Motor neuron (in vitro differentiated cells): ENCODE results near the gene EPHB2. TPM values are rescaled to one million over a fixed set of nuclear protein-coding genes. Genes with fewer than 3 reads are reported as not detected.

ENCODE experiments used
- ATAC-seq, 8 experiments: fragments of 200-7000 bp; cut with Tn5 transposase; replicated peaks in 6 of 8; 2 replicates each; pipeline ENCODE4 v1.8.0; 2021; ENCODE audit warnings: mild to moderate bottlenecking in 8 of 8, moderate library complexity in 8 of 8
- H3K27ac ChIP-seq, 2 donors: fragments of 250-450 bp; sonication (Bioruptor Pico); 2 replicates each; pipeline ENCODE4 v1.9.0; 2021; ENCODE audit warnings: antibody characterized with exemption in 2 of 2, mild to moderate bottlenecking in 2 of 2, moderate library complexity in 1 of 2
- H3K4me1 ChIP-seq, 2 donors: fragments of 250-450 bp; sonication (Bioruptor Pico); replicated peaks in 1 of 2; 2 replicates each; pipeline ENCODE4 v1.6.1; 2021; ENCODE audit warnings: antibody characterized with exemption in 2 of 2, mild to moderate bottlenecking in 2 of 2, moderate library complexity in 1 of 2
- H3K4me3 ChIP-seq, 5 donors: fragments of 250-450 bp; sonication (Bioruptor Pico); 2 replicates each; pipeline ENCODE4 v1.9.0; 2021; ENCODE audit warnings: antibody characterized with exemption in 5 of 5, mild to moderate bottlenecking in 5 of 5, moderate library complexity in 4 of 5
- WGBS, 10 experiments: fragments of 450-650 bp; shearing (Covaris generic); methylation state at CpG; one replicate each; pipeline ENCODE4 v1.0.0; 2022; 5-methylcytosine and 5-hydroxymethylcytosine counted together
- in situ Hi-C, 9 experiments: fragments of 400-800 bp; cut with MboI; loops; one replicate each; pipeline ENCODE4 v1.15.0; 2021; ENCODE audit warnings: low sequenced_read_pairs in 9 of 9, low pct_unique_long_range_greater_than_20kb in 2 of 9; ENCODE audit not compliant: unreplicated experiment in 9 of 9
- total RNA-seq, 8 experiments: library from RNA; unstranded; fragments of 300-600 nt; gene quantifications; 2 replicates each; pipeline versions ENCODE4 v1.2.3 to v1.2.4, GENCODE V29; 2022

Gene EPHB2
- total RNA-seq, 8 experiments from 2014 or later: 0.42 to 64.1 (median 41.8) TPM

GRCh38 chr1:22963044-22963677 is 252.5 kb downstream of the EPHB2 start:
- no peaks in the 10 kb centered on the region for H3K4me1 ChIP-seq
- no peak overlapping the region for H3K27ac ChIP-seq
- no peak for ATAC-seq
- WGBS, 10 experiments: 20 to 86% (median 73%) methylated on average over 2 to 10 of the region's 10 CpGs; no CpG with 5 or more reads in 4 of the 10 experiments
- no peak overlapping the region for H3K4me3 ChIP-seq
- in situ Hi-C loops: no loop called here

GRCh38 chr1:22966309-22966708 is 255.7 kb downstream of the EPHB2 start:
- WGBS, 10 experiments: 26 to 89% (median 63%) methylated on average over 2 to 5 of the region's 5 CpGs; no CpG with 5 or more reads in 1 of the 10 experiments
- in situ Hi-C loops: no loop called here
- no peak overlapping the region for H3K4me3 ChIP-seq

DNA sequence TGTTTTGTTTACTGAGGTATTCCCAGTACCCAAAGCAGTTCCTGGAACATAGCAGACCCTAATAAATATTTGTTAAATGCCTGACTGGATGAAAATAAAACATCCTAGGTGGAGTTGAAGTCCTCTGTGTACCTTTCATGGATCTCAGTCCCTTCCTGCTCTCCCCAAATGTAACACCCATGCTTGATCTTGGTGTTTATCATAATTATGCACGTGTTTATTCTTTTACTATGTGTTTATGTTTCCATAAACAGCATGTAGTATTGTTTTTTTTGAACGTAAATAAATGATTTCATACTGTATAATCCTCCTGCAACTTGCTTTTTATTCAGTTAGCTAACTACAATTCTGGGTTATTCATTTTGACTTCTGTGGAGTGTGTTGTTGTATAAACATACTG is 257.2 kb downstream of the EPHB2 start:
- in situ Hi-C loops: no loop called here
- no peak overlapping the region for H3K27ac ChIP-seq
- ATAC-seq: no peak
- no peak overlapping the region for H3K4me3 ChIP-seq
- WGBS, 10 experiments: 0 to 67% (median 21%) methylated on average over 1 to 2 of the region's 2 CpGs; no CpG with 5 or more reads in 1 of the 10 experiments
- peaks cover 16% of the 10 kb centered on the region in 2 donors for H3K4me1 ChIP-seq

More at GRCh38 chr1:22966309-22966708, 255.7 kb downstream of the EPHB2 start:
- ATAC-seq: no peak
- Histone ChIP-seq H3K27ac (no peak overlapping the region), H3K4me1 (peaks cover 7 to 10% of the 10 kb centered on the region in 2 donors)

DNA sequence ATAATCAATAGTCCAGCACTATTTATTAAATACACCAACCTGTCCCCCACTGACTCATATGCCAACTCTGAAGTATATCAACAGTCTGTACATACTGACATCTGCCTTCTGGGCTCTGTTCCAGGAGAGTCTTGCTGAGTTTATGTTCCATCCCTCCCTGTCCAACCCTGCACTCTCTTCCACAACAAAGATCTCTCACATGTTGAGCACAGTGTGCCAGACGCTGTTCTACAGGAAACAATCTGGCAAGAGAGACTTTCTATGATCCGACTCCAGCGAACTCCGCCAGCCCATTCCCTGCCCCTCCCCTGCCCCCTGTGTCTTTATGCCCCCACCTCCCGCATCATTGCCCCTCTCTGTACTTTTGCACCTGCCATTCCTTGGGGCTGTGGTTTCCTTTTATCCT is 258.7 kb downstream of the EPHB2 start:
- ATAC-seq: peak; percentile 58 to 96 (median 76)
- in situ Hi-C loops: no loop called here
- H3K4me1 ChIP-seq: peaks cover 16% of the 10 kb centered on the region in 2 donors
- H3K27ac ChIP-seq: no peak overlapping the region
- no peak overlapping the region for H3K4me3 ChIP-seq
- 0 to 62% (median 57%) methylated on average over 1 to 4 of the region's 5 CpGs; no CpG with 5 or more reads in 7 of the 10 experiments for WGBS, 10 experiments

- ATAC-seq: no peak
- Histone ChIP-seq H3K4me1 (peaks cover 16% of the 10 kb centered on the region in 2 donors), H3K4me3 (no peak overlapping the region), H3K27ac (no peak overlapping the region)
- WGBS, 10 experiments: 29 to 100% (median 78%) methylated on average over 1 to 2 of the region's 2 CpGs; no CpG with 5 or more reads in 1 of the 10 experiments
- in situ Hi-C loops: loop anchor here in 1 of 9 experiments (10.0 kb wide), 1 partner anchor 215 kb away; no protein-coding TSS in a partner anchor
These were observed 259.5 kb downstream of the EPHB2 start for GRCh38 chr1:22970096-22970495.

Other genes starting within 250 kb of the EPHB2 start
- gene EPHA8, start 147.3 kb upstream of the EPHB2 start, total RNA-seq: 10 to 100 TPM in 1 of 8 experiments, 1 to 10 TPM in 3, under 1 TPM in 3, not detected in 1; 0.28 to 15.0 (median 1.6) TPM
- gene C1QA, start 74.2 kb upstream of the EPHB2 start, total RNA-seq: under 1 TPM in 2 of 8 experiments, not detected in 6; 0.43 to 0.52 TPM
- under 1 TPM in 3 of 8 experiments, not detected in 5; 0.27 to 0.71 (median 0.42) TPM for gene C1QC, start 67.2 kb upstream of the EPHB2 start, total RNA-seq
- under 1 TPM in 2 of 8 experiments, not detected in 6; 0.38 to 0.61 TPM for gene C1QB, start 57.6 kb upstream of the EPHB2 start, total RNA-seq